Uterus (tissue), 4 donors: ENCODE data around the gene HECTD3. TPM values are rescaled to one million over a fixed set of nuclear protein-coding genes. Genes with fewer than 3 reads are reported as not detected.
"Not testable (repeated sequence)": the region's sequence is repeated elsewhere in the genome, so short reads cannot be mapped to it uniquely, and the experiment has no call there.

Experiments
- DNase-seq, 2 donors: peaks; one replicate each; pipeline ENCODE4 v3.0.0-alpha.2; 2019 to 2020
- H3K27ac ChIP-seq, 2 donors: fragments of 200-600 bp; sonication (generic); 1 replicate in 1 of 2; 2 replicates in 1 of 2; pipeline ENCODE4 v1.5.1; 2016 to 2018
- H3K27me3 ChIP-seq, 2 donors: fragments of 200-600 bp; sonication (generic); one replicate each; pipeline ENCODE4 v1.5.1; 2018 to 2019; ENCODE audit warnings: control low read depth in 1 of 2
- H3K36me3 ChIP-seq, 2 donors: fragments of 200-600 bp; sonication (generic); one replicate each; pipeline ENCODE4 v1.5.1; 2019; ENCODE audit warnings: control low read depth in 1 of 2
- H3K4me1 ChIP-seq, 2 donors: fragments of 200-600 bp; sonication (generic); one replicate each; pipeline ENCODE4 v1.5.1; 2018 to 2019; ENCODE audit warnings: control low read depth in 1 of 2
- H3K4me3 ChIP-seq, 2 donors: fragments of 200-600 bp; sonication (generic); 1 replicate in 1 of 2; 2 replicates in 1 of 2; pipeline ENCODE4 v1.5.1; 2018 to 2019; ENCODE audit warnings: mild to moderate bottlenecking in 1 of 2
- H3K9me3 ChIP-seq, 2 donors: fragments of 200-600 bp; sonication (generic); one replicate each; pipeline ENCODE4 v1.5.1; 2019; ENCODE audit warnings: control low read depth in 1 of 2
- POLR2A ChIP-seq, 2 donors: fragments of 450-650 bp; IDR thresholded peaks; one replicate each; pipeline ENCODE4 v1.6.1; 2016; ENCODE audit warnings: antibody characterized with exemption in 2 of 2, mild to moderate bottlenecking in 1 of 2, moderate library complexity in 1 of 2
- intact Hi-C: fragments of 100-400 bp; cut with DNase I; formaldehyde crosslinking; loops from one replicate; pipeline ENCODE4 v1.15.1; 2023; ENCODE audit warnings: low total_unique reads
- total RNA-seq, 4 donors: library from RNA; depleted of rRNA in 3 of 4; stranded (reverse); fragments of >200 nt in 3 of 4; gene quantifications; one replicate each; pipeline versions ENCODE4 v1.1.0 to v1.2.4, GENCODE V29; 2014 to 2023
- TF ChIP-seq, protein P1 (sequence below), 4 experiments: fragments of 200-600 bp in 2 of 4; fragments of 450-650 bp in 2 of 4; sonication (generic) in 2 of 4; IDR thresholded peaks; one replicate each; pipeline ENCODE4 v1.5.1; 2016 to 2019; ENCODE audit warnings: antibody characterized with exemption in 4 of 4, mild to moderate bottlenecking in 2 of 4, moderate library complexity in 1 of 4
- donor health status: DM: yes; HTN: yes; CAD: no.

Gene HECTD3
- total RNA-seq, 4 donors from 2014 or later: 13.8 to 41.3 (median 15.7) TPM

DNA sequence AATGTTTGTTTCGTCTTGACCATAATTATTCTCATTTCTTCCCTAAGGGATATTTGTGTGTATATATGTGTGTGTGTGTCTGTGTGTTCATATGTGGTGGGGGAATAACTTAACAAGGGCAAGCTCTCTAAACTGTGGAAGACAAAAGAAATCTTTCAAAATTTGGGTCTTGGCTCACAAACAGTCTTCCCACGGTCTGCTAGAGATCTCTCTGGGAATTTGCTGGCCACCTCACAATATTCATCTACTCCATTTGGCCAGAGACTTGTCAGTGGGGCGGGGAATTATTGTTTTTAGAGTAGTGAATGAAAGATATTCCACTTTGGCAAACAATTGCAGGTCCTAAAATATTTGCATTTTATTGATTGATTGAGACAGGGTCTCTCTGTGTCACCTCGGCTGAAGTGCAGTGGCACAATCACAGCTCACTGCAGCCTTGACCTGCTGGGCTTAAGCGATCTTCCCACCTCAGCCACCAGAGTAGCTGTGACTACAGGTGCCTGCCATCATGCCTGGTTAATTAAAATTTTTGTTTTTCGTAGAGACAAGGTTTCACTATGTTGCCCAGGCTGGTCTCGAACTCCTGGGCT is 16.7 kb downstream of the HECTD3 start:
- H3K36me3 ChIP-seq: no peaks in the 10 kb centered on the region
- H3K27me3 ChIP-seq: no peaks in the 10 kb centered on the region
- no peak overlapping the region for H3K4me3 ChIP-seq
- intact Hi-C loops: no loop called here
- no peak for DNase-seq
- no peak overlapping the region for H3K27ac ChIP-seq
- H3K4me1 ChIP-seq: no peaks in the 10 kb centered on the region
- TF ChIP-seq, protein P1, sequence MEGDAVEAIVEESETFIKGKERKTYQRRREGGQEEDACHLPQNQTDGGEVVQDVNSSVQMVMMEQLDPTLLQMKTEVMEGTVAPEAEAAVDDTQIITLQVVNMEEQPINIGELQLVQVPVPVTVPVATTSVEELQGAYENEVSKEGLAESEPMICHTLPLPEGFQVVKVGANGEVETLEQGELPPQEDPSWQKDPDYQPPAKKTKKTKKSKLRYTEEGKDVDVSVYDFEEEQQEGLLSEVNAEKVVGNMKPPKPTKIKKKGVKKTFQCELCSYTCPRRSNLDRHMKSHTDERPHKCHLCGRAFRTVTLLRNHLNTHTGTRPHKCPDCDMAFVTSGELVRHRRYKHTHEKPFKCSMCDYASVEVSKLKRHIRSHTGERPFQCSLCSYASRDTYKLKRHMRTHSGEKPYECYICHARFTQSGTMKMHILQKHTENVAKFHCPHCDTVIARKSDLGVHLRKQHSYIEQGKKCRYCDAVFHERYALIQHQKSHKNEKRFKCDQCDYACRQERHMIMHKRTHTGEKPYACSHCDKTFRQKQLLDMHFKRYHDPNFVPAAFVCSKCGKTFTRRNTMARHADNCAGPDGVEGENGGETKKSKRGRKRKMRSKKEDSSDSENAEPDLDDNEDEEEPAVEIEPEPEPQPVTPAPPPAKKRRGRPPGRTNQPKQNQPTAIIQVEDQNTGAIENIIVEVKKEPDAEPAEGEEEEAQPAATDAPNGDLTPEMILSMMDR (IDR thresholded peaks at IDR 0.05): no peak
- TF ChIP-seq POLR2A (IDR thresholded peaks at IDR 0.05): no peak
- H3K9me3 ChIP-seq: no peaks in the 10 kb centered on the region

DNA sequence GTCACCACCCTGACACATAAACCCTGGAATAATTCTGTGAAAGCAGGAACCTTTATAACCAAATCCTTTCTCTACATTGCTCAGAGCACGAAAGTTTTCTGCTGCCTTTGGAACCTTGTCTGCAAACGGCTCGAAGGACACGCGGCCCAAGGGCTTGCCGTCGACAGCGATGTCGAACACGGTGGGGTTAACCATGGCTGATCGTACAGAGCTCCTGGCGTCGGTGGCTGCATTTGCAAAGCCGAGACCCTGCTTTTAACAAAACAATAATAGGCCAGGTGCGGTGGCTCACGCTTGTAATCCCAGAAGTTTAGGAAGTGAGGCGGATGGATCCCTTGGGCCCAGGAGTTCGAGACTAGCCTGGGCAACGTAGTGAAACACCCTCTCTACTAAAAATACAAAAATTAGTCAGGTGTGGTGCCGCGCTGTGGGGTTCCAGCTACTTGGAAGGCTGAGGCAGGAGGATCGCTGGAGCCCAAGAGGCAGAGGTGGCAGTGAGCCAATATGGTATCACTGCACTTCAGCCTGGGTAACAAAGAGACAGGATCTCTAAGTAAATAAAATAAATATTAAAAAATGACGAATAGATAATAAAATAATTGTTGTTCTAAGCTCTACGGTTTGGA is 22.5 kb downstream of the HECTD3 start:
- Histone ChIP-seq H3K4me3 (no peak overlapping the region), H3K9me3 (no peaks in the 10 kb centered on the region), H3K4me1 (no peaks in the 10 kb centered on the region), H3K36me3 (no peaks in the 10 kb centered on the region), H3K27ac (no peak overlapping the region), H3K27me3 (no peaks in the 10 kb centered on the region)
- no peak for DNase-seq
- TF ChIP-seq POLR2A (IDR thresholded peaks at IDR 0.05): no peak
- TF ChIP-seq, protein P1 (IDR thresholded peaks at IDR 0.05): no peak
- intact Hi-C loops: loop anchor here (5.0 kb wide), 1 partner anchor 256 kb away; the partner anchor contains the start of gene RNU5D-1

DNA sequence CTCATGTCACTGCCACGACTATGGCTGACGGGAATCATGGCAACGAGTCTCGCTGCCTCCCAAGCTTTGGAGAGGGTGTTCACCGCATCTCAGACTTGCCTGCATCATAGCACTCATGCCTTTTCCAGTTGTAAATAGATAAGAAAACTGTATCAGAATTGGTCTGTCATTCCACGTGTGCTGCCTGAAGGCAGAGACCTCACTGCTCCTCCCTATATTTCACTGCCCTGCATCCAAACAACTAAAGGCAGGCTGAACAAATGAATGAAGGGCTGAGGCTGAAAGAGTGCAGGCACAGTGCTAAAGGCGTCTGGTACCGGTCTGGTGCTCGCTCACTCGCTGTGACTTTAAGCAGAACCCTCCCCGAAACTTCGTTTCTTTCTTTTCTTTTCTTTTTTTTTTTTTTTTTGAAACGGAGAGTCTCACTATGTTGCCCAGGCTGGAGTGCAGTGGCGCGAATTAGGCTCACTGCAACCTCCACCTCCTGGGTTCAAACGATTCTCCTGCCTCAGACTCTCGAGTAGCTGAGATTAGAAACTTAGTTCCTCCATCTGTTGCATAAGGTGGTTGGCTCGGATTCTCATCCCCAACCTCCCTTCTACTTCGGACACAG is 25.3 kb downstream of the HECTD3 start:
- H3K36me3 ChIP-seq: no peaks in the 10 kb centered on the region
- TF ChIP-seq POLR2A (IDR thresholded peaks at IDR 0.05): no peak
- TF ChIP-seq, protein P1 (IDR thresholded peaks at IDR 0.05): no peak
- peak overlapping the region; percentile 40 to 73 for H3K27ac ChIP-seq
- DNase-seq: no peak
- peak overlapping the region; percentile 66 to 86 for H3K4me3 ChIP-seq
- H3K4me1 ChIP-seq: no peaks in the 10 kb centered on the region
- no peaks in the 10 kb centered on the region for H3K27me3 ChIP-seq
- intact Hi-C loops: loop anchor here (5.0 kb wide), 1 partner anchor 254 kb away; the partner anchor contains the start of gene RNU5D-1
- no peaks in the 10 kb centered on the region for H3K9me3 ChIP-seq

DNA sequence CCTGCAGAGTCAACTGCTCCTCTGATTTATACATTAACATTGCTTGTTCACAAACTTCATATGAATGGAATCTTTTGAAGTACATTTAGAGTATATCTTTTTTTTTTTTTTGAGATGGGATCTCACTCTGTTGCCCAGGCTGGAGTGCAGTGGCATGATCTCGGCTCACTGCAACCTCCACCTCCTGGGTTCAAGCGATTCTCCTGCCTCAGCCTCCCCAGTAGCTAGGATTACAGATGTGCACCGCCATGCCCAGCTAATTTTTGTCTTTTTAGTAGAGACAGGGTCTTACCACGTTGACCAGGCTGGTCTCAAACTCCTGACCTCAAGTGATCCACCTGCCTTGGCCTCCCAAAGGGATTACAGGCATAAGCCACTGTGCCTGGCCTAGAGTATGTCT is 33.8 kb downstream of the HECTD3 start:
- DNase-seq, H3K27ac ChIP-seq, H3K27me3 ChIP-seq, H3K4me1 ChIP-seq, H3K9me3 ChIP-seq, H3K36me3 ChIP-seq, H3K4me3 ChIP-seq, intact Hi-C loops: not testable (repeated sequence)

DNA sequence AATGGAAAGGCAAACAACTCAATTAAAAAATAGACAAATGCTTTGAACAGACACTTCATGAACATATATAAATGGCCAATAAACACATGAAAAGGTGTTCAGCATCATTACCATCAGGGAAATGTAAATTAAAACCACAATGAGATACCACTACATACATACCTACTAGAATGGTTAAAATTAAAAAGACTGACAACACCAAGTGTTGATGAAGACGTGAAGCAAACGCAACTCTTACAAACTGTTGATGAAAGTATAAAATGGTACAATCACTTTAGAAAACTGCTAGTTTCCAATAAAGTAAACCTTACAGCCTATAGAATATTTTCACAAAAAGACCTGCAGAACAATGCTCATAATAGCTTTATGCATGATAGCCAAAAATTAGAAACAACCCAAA is 34.9 kb downstream of the HECTD3 start:
- H3K27me3 ChIP-seq: no peaks in the 10 kb centered on the region
- H3K4me3 ChIP-seq: no peak overlapping the region
- H3K4me1 ChIP-seq: no peaks in the 10 kb centered on the region
- no peaks in the 10 kb centered on the region for H3K9me3 ChIP-seq
- intact Hi-C loops: no loop called here
- no peak overlapping the region for H3K27ac ChIP-seq
- no peak for DNase-seq
- TF ChIP-seq POLR2A (IDR thresholded peaks at IDR 0.05): no peak
- TF ChIP-seq, protein P1 (IDR thresholded peaks at IDR 0.05): no peak
- H3K36me3 ChIP-seq: no peaks in the 10 kb centered on the region
